Lower leg skin (tissue), 3 donors: ENCODE measurements around the gene DPYSL5.

Source experiments
- CTCF ChIP-seq, 3 donors: fragments of 450-650 bp; IDR thresholded peaks; one replicate each; pipeline ENCODE4 v1.5.1; 2016; ENCODE audit warnings: antibody characterized with exemption in 3 of 3, mild to moderate bottlenecking in 3 of 3, moderate library complexity in 2 of 3
- POLR2A ChIP-seq, 2 donors: fragments of 450-650 bp; IDR thresholded peaks; one replicate each; pipeline ENCODE4 v1.6.1; 2016 to 2017; ENCODE audit warnings: antibody characterized with exemption in 2 of 2, mild to moderate bottlenecking in 1 of 2, moderate library complexity in 1 of 2

- TF ChIP-seq CTCF (IDR thresholded peaks at IDR 0.05) (no peak), POLR2A (IDR thresholded peaks at IDR 0.05) (no peak)
Measured at GRCh38 chr2:26884486-26884885, 36.6 kb downstream of the DPYSL5 start.
